IMR-90 (cell line): ENCODE results near the gene CABCOCO1. TPM values are rescaled to one million over a fixed set of nuclear protein-coding genes. Genes with fewer than 3 reads are reported as not detected.

Source experiments
- ATAC-seq: fragments of 200-7000 bp; cut with Tn5 transposase; 2 replicates; pipeline ENCODE4 v1.9.1; 2020; ENCODE audit warnings: low read depth, mild to moderate bottlenecking, moderate library complexity
- BruUV-seq: library from RNA; stranded (reverse); fragments of 400-500 nt; replicated peaks from 2 replicates; lab custom pipeline; 2021; lab: Mats Ljungman, UMichigan
- CTCF ChIA-PET: fragments of 300-600 bp; formaldehyde crosslinking; extraction: SDS; loops from one replicate; lab custom pipeline; 2021; ENCODE audit warnings: antibody characterized with exemption; lab: Yijun Ruan, JAX
- POLR2A ChIA-PET: fragments of 300-600 bp; sonication (Branson Sonifier 250); formaldehyde crosslinking; loops from one replicate; lab custom pipeline; 2022; ENCODE audit warnings: antibody characterized with exemption; ENCODE audit not compliant: unreplicated experiment; lab: Charles Lee
- DNase-seq: peaks from one replicate; pipeline ENCODE4 v3.0.0; 2013
- H2AFZ ChIP-seq: replicated peaks from 2 replicates; pipeline ENCODE3; 2013; ENCODE audit warnings: low read length, mild to moderate bottlenecking; ENCODE audit not compliant: poor library complexity
- H2AK5ac ChIP-seq: 2 replicates; pipeline ENCODE4 v1.6.1; 2013; ENCODE audit warnings: low read depth, low read length, inconsistent platforms
- H2AK9ac ChIP-seq: replicated peaks from 2 replicates; pipeline ENCODE3; 2013; ENCODE audit warnings: mild to moderate bottlenecking, low read depth, low read length, moderate library complexity; ENCODE audit not compliant: poor library complexity
- H2BK120ac ChIP-seq: 2 replicates; pipeline ENCODE4 v1.6.1; 2013; ENCODE audit warnings: low read depth, low read length, inconsistent platforms
- H2BK15ac ChIP-seq: 3 replicates; pipeline ENCODE4 v1.6.1; 2013; ENCODE audit warnings: low read depth, low read length, inconsistent platforms
- H2BK20ac ChIP-seq: 2 replicates; pipeline ENCODE4 v1.6.1; 2013; ENCODE audit warnings: low read depth, mild to moderate bottlenecking, inconsistent platforms, low read length, moderate library complexity
- H2BK5ac ChIP-seq: 2 replicates; pipeline ENCODE4 v1.6.1; 2013; ENCODE audit warnings: mild to moderate bottlenecking, low read depth, low read length, inconsistent platforms; ENCODE audit not compliant: poor library complexity, severe bottlenecking
- H3K14ac ChIP-seq: replicated peaks from 2 replicates; pipeline ENCODE4 v1.6.1; 2013; ENCODE audit warnings: low read depth, low read length, inconsistent platforms
- H3K18ac ChIP-seq: 2 replicates; pipeline ENCODE4 v1.6.1; 2013; ENCODE audit warnings: low read depth, low read length, control low read depth
- H3K23ac ChIP-seq: 2 replicates; pipeline ENCODE4 v1.6.1; 2013; ENCODE audit warnings: low read depth, low read length, inconsistent platforms
- H3K27ac ChIP-seq: 2 replicates; pipeline ENCODE4 v1.5.1; 2013; ENCODE audit warnings: mild to moderate bottlenecking, control low read depth, low read length; ENCODE audit not compliant: insufficient read depth
- H3K27me3 ChIP-seq: 2 replicates; pipeline ENCODE4 v1.6.1; 2013; ENCODE audit warnings: low read length; ENCODE audit not compliant: control insufficient read depth, insufficient read depth
- H3K36me3 ChIP-seq: 2 replicates; pipeline ENCODE4 v1.6.1; 2013; ENCODE audit warnings: low read length, mixed read lengths; ENCODE audit not compliant: control insufficient read depth, insufficient read depth
- H3K4ac ChIP-seq: 2 replicates; pipeline ENCODE4 v1.6.1; 2013; ENCODE audit warnings: low read depth, low read length, inconsistent platforms
- H3K4me1 ChIP-seq: 2 replicates; pipeline ENCODE4 v1.6.1; 2013; ENCODE audit warnings: low read length, mixed read lengths; ENCODE audit not compliant: control insufficient read depth, insufficient read depth
- H3K4me2 ChIP-seq: 2 replicates; pipeline ENCODE4 v1.6.1; 2013; ENCODE audit warnings: low read depth, mild to moderate bottlenecking, control low read depth, low read length, moderate library complexity
- H3K4me3 ChIP-seq: 2 replicates; pipeline ENCODE4 v1.5.1; 2013; ENCODE audit warnings: low read depth, mild to moderate bottlenecking, control low read depth, low read length, moderate library complexity; ENCODE audit not compliant: insufficient read depth
- H3K56ac ChIP-seq: 2 replicates; pipeline ENCODE4 v1.6.1; 2013; ENCODE audit warnings: low read length, inconsistent platforms; ENCODE audit not compliant: insufficient read depth; ENCODE audit errors: extremely low read depth
- H3K79me1 ChIP-seq, 2 experiments: 2 replicates each; pipeline ENCODE4 v1.6.1; 2013; ENCODE audit warnings: low read length in 2 of 2, inconsistent platforms in 1 of 2, low read depth in 1 of 2
- H3K9ac ChIP-seq: 2 replicates; pipeline ENCODE4 v1.6.1; 2013; ENCODE audit warnings: low read depth, low read length, control low read depth
- H3K9me1 ChIP-seq: 2 replicates; pipeline ENCODE4 v1.6.1; 2013; ENCODE audit warnings: low read length, inconsistent platforms; ENCODE audit not compliant: insufficient read depth
- H3K9me3 ChIP-seq: 2 replicates; pipeline ENCODE4 v1.6.1; 2013; ENCODE audit warnings: low read length; ENCODE audit not compliant: control insufficient read depth, insufficient read depth
- H4K20me1 ChIP-seq: 2 replicates; pipeline ENCODE4 v1.6.1; 2013; ENCODE audit warnings: low read length, inconsistent platforms; ENCODE audit not compliant: insufficient read depth
- H4K5ac ChIP-seq: 2 replicates; pipeline ENCODE4 v1.6.1; 2013; ENCODE audit warnings: mild to moderate bottlenecking, low read depth, low read length, control low read depth
- H4K8ac ChIP-seq, 2 experiments: 2 replicates each; pipeline ENCODE4 v1.6.1; 2013; ENCODE audit warnings: low read depth in 2 of 2, low read length in 2 of 2, control low read depth in 1 of 2, inconsistent platforms in 1 of 2
- H4K91ac ChIP-seq: 2 replicates; pipeline ENCODE4 v1.6.1; 2013; ENCODE audit warnings: low read depth, low read length, inconsistent platforms; ENCODE audit not compliant: insufficient read depth
- ELK1 ChIP-seq: fragments of 150-350 bp; IDR thresholded peaks from 2 replicates; pipeline ENCODE4 v1.6.1; 2016; ENCODE audit warnings: low read depth, mild to moderate bottlenecking, low read length, moderate library complexity, borderline replicate concordance
- MAFK ChIP-seq: IDR thresholded peaks from 2 replicates; pipeline ENCODE4 v1.6.1; 2012; ENCODE audit warnings: low read depth, low read length, improper control_type of control experiment
- WGBS, 2 experiments: methylation state at CpG; one replicate each; pipeline versions ENCODE4 v1.1.5 to v1.1.7; 2013; ENCODE audit warnings: missing lambda C conversion rate in 2 of 2; ENCODE audit not compliant: insufficient read length in 1 of 2; ENCODE audit errors: extremely low coverage in 2 of 2; 5-methylcytosine and 5-hydroxymethylcytosine counted together
- dilution Hi-C: fragments of 300-500 bp; cut with HindIII; formaldehyde crosslinking; loops from one replicate; pipeline ENCODE4 v1.14.3; 2018; ENCODE audit warnings: low sequenced_read_pairs; ENCODE audit not compliant: unreplicated experiment
- in situ Hi-C: fragments of 300-500 bp; cut with MboI; formaldehyde crosslinking; loops from 3 replicates; pipeline ENCODE4 v1.14.3; 2019; ENCODE audit warnings: low sequenced_read_pairs, inconsistent platforms, mixed read lengths
- intact Hi-C: fragments of 100-400 bp; cut with micrococcal nuclease; formaldehyde crosslinking; loops from 2 replicates; pipeline ENCODE4 v1.10.0; 2022
- polyA plus RNA-seq, 3 experiments: library from polyadenylated mRNA; depleted of rRNA; stranded (reverse); fragments of >200 nt; gene quantifications; 2 replicates each; pipeline ENCODE4 v1.2.3, GENCODE V29; 2012; ENCODE audit warnings: low replicate concordance in 1 of 3
- total RNA-seq: library from RNA; depleted of rRNA; stranded (reverse); fragments of >200 nt; gene quantifications from 2 replicates; pipeline ENCODE4 v1.2.3, GENCODE V29; 2012

Gene CABCOCO1
- total and polyA plus RNA-seq, 2 of the 4 experiments (the other 2 are of a cell fraction) = 0.18 to 0.31 TPM

- H3K79me1 ChIP-seq = no peaks in the 10 kb centered on the region
- no peaks in the 10 kb centered on the region for H4K20me1 ChIP-seq
- ATAC-seq = no peak
- no peak overlapping the region for H3K18ac ChIP-seq
- dilution Hi-C loops = no loop called here
- H3K27me3 ChIP-seq = no peaks in the 10 kb centered on the region
- CTCF ChIA-PET = no interaction called here
- H3K4ac ChIP-seq = no peak overlapping the region
- H4K8ac ChIP-seq = no peak overlapping the region
- H3K4me1 ChIP-seq = no peaks in the 10 kb centered on the region
- no peak overlapping the region for H2BK120ac ChIP-seq
- H3K23ac ChIP-seq = no peak overlapping the region
- no peaks in the 10 kb centered on the region for H3K9me3 ChIP-seq
- 100% methylated on average over 1 of the region's 2 CpGs; no CpG with 5 or more reads in 1 of the 2 experiments for WGBS, 2 experiments
- DNase-seq = no peak
- H3K27ac ChIP-seq = no peak overlapping the region
- no peak overlapping the region for H2BK20ac ChIP-seq
- no peak overlapping the region for H2AK5ac ChIP-seq
- TF ChIP-seq MAFK (peak; percentile 60), ELK1 (no peak)
- no peaks in the 10 kb centered on the region for H3K9me1 ChIP-seq
- no peak overlapping the region for H3K14ac ChIP-seq
- POLR2A ChIA-PET = no interaction called here
- no peak overlapping the region for H2BK5ac ChIP-seq
- in situ Hi-C loops = no loop called here
- H3K9ac ChIP-seq = no peak overlapping the region
- no TSS peak for BruUV-seq
- H2AFZ ChIP-seq = no peak overlapping the region
- no peak overlapping the region for H2AK9ac ChIP-seq
- intact Hi-C loops = no loop called here
- no peak overlapping the region for H2BK15ac ChIP-seq
- no peaks in the 10 kb centered on the region for H3K36me3 ChIP-seq
- H3K4me2 ChIP-seq = no peak overlapping the region
- H3K4me3 ChIP-seq = no peak overlapping the region
- no peak overlapping the region for H4K5ac ChIP-seq
- H4K91ac ChIP-seq = no peak overlapping the region
- no peak overlapping the region for H3K56ac ChIP-seq
Observed at GRCh38 chr10:61814160-61814559, 151.4 kb downstream of the CABCOCO1 start.
